Stimulated activated CD4-positive, alpha-beta T cell treated with anti-CD3 and anti-CD28 coated beads, Interleukin-2, amount 100 ng/mL, for 24 hours (primary cell): ENCODE results near the gene KIAA1328.
"Not testable (repeated sequence)": the region's sequence is repeated elsewhere in the genome, so short reads cannot be mapped to it uniquely, and the experiment has no call there.

Source experiments
- DNase-seq, 2 donors: peaks; one replicate each; pipeline ENCODE4 v3.0.0-alpha.2; 2020

KIAA1328 gene

DNA sequence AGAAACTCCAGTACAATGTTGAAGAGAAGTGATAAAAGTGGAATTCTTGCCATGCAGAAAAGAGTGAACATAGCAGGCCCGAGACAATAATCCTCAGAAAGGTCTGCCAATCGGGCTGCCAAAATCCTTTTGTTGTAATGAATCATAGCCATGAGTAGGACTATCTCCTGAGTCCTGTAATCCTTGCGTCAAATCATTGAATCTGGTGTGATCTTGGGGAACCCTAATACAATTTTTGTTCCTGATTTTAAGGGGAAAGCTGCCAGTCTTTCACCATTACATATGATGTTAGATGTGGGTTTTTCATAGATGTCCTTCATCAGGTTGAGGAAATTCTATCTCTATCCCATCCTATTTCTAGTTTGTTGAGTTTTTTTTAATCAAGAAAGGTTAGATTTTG, 2.4 kb upstream of the KIAA1328 start:
- no peak for DNase-seq

DNA sequence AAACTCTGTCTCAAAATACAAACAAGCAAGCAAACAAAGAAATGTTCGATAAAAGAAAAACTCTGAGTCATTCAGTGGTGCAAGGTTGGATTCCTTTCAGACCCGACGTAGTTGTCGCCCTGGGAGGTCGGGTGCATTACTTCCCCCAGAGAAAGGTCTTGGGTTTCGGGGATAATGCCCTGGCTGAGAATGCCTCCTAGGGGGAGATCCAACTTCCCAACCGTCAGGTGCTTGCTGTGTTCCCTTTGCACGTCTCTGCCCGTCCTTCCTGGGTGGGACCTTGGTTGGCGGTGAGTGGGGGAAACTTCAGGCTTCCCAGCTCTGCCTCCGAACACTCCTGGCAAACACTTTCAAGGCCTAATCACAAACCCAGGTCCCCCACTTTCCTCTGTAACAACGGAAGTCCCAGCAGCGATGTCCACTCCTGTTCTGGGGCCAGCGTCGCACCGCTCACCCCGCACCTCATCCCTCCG, 734 bp upstream of the KIAA1328 start:
- DNase-seq: no peak

DNA sequence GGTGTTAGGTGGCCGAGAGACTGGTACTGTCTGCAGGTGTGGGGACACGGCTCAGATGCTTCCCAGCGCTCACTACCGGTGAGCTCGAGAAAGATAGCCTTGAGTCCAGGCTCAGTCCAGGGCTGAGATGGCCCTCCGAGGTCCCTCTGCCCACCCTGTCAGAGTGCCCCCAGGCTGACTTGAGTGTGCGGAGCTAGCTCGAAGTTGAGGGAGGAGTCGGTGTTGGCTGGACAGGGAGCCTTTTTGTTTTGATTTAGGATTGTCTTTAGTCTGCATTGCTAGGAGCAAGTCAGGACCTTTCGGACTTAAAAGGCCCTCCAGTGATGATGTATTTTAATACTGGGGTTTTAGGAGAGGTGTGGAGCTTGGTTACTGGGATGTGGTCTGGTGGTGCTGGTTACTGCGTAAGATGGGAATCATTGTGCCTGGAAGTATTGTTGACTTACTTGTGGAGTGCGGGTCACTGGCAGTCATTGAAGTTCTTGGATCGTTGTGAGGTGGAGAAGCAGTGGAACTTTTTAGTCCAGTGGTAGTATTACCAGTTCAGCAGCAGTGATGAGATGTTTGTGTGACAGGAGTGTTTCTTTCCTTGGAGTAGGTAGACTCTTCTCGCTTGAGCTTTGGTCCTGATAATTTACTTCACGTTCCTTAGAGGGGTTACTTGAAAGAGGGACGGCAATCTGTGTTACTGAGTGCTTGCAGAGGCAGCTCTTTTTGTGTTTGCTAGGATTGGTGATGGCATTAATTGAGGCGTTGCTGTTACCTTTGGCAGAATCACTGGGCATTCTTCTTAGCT, 633 bp downstream of the KIAA1328 start:
- no peak for DNase-seq

DNA sequence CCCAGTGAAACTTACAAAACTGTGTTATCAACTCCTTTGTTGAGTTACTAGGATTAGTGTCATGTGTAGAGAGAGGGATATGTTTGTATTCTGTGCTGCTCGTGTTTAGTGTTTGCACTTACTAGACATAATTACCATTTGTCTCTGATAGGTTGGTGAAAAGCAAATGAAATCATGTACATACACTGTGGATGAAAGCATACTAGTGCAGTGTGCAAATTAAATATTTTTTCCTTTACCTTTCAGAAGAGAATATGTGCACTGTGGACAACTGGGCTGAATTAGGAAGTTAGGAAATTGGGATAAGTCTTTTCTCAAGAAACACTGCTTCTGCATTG, 1.2 kb downstream of the KIAA1328 start:
- DNase-seq: no peak

DNA sequence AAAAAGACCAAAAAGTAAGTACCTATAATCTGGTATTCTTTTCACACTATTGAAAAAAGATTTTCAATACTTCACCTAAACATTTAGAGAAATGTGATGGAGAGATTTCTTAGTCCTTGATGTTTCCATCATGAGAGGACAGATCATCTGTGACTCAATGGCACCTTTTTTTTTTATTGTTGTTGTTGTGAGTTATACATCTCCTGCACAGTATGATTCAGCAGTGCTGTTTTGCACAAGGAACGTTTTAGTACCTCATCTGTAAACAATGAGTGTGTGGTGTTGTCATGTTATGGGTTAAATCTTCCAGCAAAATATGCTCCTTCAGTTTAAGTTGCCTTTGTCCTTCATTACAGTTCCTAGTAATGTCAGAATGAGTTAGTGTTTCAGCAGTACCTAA, 2.2 kb downstream of the KIAA1328 start:
- DNase-seq: no peak

DNA sequence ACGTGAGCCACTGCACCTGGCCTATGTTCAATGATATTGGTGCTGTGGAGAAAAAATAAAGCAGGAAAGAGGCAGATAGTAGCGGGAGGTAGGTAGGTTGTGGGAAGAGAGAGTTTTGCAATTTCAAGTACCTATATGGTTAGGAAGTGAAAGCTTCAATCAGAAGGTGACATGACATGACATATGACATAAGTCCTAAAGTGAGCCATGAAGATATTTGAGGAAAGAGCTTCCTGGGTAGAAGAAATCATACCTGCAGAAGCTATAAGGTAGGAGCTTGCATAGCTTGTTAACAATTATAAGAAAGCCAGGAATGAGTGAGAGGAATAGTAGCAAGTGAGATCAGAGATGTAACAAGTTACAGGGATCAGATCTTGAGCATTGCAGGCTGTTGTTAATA, 4.2 kb downstream of the KIAA1328 start:
- no peak for DNase-seq

DNA sequence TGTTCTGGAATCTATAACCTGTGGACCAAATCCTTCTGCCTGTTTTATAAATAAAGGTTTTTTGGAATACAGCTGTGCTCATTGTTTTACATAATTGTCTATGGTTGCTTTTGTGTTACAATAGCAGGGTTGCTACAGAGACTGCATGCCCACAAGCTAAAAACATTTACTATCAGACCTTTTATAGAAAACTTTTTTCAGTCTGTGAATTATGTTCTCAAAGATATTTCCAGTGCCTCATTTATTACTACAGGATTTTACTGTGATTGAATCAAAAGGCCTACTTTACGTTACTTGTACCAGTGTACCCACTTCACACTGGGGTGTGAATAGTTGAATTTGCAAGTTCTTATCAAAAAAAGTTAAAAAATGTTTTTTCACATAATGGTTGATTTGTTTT, 7.0 kb downstream of the KIAA1328 start:
- no peak for DNase-seq

DNA sequence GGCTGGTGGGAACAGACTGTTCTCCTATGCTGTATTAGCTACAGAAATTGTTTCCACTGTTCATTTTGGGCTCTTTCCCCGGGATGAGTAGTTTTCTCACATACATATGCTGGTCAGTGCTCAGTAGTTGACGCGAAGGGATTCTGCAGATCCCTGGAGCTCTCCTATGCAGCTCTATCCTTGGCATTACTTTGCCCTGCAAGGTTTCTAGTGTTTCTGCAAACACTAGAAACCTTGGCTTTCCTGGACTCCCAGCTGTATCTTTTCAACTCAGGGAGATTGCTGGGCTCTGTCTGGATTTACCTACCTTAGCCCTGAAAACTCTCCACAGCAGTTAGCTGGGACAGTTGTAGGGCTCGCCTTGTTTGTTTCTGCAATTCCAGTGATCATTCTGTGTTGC, 10.9 kb downstream of the KIAA1328 start:
- DNase-seq: no peak

DNA sequence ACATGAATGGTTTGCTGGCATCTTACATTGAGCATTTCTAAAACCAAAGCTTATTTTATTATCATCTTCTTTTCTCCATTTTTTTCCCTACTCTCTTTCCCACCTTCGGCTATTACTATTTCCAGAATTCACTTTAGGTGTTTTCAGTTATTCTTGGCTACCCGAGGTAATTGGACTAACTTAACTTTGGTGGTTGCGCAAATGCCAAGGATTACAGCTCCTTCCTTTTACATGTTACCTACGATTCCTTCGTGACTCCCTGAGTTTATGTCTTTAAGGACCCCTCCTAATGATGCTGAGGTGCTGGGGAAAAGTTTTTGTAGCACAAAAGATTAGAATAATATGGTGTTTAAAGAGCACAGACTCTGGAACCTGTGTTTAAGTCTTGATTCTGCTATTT, 14.3 kb downstream of the KIAA1328 start:
- no peak for DNase-seq

DNA sequence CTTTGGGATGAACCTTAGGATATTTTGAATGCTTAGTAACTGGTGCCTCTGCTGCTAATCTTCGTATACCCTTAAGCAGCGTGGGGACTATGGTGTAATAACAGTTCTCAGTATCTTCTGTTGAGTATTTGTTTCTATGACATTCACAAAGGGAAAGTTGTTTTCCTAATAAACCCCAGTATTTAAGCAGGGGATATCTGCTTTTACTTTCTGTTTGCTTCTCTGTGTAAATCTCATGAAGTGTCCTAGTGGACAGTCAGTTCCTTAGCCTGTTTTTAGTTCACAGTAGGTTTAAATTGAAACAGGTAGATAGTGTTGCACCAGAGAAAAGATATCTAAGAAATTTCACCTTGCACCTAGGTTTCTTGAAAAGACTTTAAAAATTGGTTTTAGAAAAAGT, 14.9 kb downstream of the KIAA1328 start:
- DNase-seq: no peak

DNA sequence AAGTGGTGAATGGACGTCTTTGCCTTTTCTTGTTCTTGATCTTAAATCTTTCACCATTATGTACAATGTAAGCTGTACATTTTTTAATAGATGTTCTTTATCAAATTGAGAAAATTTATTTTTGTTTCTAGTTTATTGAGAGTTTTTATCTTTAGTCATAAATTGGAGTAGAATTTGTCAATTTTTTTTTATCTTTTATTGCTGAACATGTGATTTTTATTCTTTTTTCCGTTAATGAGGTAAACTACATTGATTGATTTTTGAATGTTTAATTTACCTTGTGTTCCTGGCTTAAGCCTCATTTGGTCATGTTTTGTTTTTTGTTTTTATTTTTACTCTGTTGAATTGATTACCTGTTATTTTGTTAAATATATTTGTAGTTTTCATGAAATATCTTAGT, 19.7 kb downstream of the KIAA1328 start:
- DNase-seq: no peak

DNA sequence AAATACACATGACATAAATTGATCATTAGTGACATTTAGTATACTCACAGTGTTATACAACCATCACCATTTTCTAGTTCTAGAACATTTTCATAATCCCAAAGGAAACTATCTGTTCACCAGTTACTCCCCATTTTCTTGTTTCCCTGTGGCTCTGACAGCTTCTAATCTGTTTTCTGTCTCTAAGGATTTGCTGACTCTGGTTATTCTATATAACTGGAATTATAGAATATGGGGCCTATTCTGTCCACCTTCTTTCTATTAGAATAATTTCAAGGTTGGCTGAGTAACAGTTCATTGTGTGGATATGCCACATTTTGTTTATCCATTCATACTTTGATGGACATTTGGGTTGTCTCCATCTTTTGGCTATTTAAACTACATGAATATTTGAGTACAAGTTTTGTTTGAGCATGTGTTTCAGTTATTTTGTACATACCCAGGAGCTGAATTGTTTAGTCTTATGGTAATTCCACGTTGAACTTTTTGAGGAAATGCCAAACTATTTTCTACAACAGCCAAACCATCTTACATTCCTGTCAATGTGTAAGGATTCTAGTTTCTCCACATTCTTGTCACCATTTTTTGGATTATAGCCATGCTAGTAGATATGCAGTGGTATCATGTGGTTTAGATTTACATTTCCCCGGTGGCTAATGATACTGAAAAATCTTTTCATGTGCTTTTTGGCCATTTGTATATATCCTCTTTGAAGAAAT, 20.5 kb downstream of the KIAA1328 start:
- DNase-seq: no peak

DNA sequence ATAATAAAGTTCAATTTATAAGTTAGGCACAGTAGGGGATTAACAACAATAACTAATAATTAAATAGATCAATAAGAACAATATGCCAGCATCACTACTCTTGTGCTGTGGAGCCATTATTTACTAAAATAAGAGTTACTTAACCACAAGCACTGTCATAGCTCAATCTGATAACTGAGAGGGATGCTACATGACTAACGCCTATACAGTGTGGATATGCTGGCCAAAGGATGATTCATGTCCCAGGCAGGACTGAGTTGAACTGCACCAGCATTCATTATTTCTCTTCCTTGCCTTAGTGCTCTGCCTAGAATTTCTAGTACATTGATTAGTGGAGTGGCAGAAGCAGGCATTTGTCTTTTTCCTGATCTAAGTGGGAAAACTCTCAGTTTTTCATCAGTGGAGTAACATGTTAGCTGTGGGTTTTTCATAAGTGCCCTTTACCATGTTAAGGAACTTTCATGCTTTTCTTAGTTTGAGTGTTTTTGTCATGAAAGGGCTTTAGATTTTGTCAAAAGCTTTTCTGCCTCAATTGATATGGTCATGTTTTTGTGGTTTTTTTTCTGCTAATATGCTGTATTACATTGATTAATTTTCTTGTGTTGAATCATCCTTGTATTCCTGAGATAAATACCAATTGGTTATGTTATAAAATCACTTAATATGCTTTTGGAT, 21.7 kb downstream of the KIAA1328 start:
- no peak for DNase-seq

DNA sequence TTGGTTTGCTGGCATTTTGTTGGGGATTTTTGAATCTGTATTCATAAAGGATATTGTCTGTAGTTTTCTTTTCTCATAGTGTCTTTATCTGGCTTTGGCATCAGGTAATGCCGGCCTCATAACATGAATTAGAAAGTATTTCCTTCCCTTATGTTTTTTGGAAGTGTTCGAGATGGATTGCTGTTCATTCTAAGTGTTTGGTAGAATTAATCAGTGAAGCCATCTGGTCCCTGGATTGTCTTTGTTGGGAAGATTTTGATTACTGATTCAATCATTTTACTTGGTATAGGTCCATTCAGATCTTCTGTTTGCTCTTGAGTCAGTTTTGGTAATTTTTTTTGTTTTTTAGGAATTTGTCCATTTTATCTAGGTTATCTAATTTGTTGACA, 22.3 kb downstream of the KIAA1328 start:
- DNase-seq: no peak

DNA sequence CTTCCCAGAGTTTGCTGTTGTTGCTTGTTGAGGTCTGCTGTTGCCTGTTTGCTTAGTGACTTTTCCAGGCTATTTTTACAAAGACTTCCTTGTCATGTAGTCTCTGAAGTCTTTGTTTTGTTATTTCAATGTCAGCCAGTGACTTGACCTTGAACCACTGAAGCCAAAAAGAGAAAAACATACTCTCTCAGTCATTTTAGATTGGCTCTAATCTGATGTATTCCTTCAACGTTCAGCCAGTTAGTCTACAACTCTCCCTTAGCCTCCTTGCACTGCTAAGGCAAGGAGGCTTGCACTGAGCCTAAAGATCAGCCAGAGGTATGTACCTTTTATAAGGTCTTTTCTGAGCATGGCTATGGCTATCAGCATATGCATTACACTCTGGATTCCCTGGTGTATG, 27.9 kb downstream of the KIAA1328 start:
- DNase-seq: no peak

DNA sequence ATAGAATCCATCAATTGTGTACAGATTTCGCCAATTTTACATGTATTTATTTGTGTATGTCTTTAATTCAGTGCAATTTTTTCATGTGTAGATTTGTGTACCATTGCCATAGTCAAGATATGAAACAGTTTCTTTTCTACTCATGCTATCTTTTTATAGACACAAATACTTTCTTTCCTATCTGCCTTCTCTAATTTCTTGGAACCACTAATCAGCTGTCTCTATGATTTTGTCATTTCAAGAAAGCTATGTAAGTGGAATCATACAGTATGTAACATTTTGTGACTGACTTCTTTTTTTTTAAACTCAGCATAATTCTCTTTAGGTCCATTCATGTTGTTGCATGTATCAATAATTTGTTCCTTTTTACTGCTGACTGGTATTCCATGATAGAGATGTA, 33.3 kb downstream of the KIAA1328 start:
- no peak for DNase-seq

DNA sequence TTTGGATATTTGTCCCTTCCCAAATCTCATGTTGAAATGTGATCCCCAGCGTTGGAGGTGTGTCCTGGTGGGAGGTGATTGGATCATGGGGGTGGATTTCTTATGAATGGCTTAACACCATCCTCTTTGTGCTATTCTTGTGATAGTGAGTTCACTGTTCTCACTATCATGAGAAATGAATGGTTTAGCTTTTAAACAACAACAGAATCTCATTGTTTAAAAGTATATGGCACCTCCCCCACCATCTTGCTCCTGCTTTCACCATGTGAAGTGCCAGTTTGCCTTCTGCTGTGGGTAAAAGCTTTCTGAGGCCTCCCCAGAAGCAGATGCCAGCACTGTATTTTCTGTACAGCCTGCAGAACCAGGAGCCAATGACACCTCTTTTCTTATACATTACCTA, 38.1 kb downstream of the KIAA1328 start:
- no peak for DNase-seq

DNA sequence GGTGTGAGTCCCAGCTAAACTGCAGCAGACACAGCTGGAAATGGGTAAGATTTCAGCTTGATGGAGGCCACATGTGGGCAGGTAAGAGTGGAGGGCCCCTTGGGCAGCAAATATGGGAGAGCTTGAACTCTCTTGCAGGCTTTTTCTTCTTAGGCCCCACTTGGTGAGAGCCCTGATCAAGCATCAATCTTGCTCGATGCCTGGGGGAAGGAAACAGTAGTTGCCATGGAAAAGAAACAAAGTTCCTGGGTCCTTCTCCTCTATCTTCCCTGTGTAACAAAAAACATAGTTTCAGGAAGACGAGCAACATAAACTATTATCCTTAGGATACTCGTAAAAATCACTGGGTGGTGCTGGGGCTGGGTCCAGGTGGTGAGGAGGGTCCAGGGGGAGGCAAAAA, 42.9 kb downstream of the KIAA1328 start:
- no peak for DNase-seq

DNA sequence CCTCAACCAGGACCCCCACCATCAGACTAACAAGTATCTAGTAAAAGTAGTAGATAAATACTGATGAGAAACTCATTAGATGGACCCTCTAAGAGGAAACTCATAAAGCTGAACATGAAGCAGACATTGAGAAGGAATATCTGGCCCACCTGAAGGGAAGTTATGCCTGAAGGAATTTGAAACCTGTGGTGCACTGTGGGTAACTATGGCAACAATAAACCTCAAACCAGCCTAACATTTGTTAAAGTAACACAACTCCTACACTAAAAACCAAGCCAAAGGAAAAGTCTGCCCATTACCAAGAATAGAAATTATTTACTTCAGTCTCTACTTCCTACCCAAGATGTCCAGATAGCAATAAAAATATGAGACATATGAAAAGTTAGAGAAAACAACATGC, 43.4 kb downstream of the KIAA1328 start:
- DNase-seq: no peak

DNA sequence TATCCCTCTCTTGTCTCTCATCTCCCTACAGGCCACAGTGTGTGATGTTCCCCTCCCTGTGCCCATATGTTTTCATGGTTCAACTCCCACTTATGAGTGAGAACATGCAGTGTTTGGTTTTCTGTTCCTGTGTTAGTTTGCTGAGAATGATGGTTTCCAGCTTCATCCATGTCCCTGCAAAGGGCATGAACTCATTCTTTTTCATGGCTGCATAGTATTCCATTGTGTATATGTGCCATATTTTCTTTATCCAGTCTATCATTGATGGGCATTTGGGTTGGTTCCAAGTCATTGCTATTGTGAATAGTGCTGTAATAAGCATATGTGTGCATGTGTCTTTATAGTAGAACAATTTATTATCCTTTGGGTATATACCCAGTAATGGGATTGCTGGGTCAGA, 44.9 kb downstream of the KIAA1328 start:
- DNase-seq: not testable (repeated sequence)

DNA sequence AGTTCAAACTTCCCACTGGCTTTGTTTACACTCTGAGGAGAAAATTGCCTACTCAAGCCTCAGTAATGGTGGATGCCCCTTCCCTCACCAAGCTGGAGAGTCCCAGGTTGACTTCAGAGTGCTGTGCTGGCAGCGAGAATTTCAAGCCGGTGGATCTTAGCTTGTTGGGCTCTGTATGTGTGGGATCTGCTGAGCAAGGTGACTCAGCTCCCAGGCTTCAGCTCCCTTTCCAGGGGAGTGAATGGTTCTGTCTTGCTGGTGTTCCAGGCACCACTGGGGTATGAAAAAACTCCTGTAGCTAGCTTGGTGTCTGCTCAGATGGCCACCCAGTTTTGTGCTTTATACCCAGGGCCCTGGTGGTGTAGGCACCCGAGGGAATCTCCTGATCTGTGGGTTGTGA, 50.9 kb downstream of the KIAA1328 start:
- not testable (repeated sequence) for DNase-seq

DNA sequence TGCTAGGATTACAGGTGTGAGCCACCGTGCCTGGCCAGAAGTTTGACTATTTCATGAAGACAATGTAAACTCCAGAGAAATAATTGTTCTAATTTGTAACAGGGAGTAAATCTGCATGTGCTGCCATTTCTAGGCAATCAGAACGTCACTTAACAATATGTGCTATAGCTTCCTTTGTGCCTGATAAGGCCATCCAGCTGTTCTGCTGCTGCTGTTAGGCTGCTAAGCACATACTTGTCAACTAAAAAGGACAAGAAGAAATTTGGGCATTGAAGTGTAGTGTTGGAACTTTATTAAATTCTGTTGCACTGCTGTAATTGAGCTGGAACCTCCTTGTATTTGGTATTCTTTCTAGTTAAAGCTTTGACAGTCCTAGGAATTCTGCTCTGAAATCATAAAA, 57.1 kb downstream of the KIAA1328 start:
- no peak for DNase-seq

DNA sequence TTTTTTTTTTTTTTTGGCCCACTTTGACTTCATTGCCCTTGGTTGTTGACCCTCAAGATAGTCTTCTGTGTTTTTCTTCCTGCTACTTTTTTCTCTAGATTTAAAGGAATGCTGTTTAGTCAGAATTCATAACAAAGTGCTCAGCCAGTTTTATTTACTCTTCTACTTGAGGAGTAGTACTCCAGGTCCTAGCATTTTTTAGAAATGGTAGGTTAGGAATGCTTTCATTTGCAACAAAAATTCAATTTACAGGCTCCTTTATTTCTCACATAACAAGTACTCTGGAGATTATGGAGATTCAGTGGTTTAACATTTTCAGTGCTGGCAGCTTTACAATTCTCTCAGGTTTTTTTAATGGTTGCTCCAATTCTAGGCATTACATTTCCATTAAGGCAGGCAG, 58.2 kb downstream of the KIAA1328 start:
- DNase-seq: no peak

DNA sequence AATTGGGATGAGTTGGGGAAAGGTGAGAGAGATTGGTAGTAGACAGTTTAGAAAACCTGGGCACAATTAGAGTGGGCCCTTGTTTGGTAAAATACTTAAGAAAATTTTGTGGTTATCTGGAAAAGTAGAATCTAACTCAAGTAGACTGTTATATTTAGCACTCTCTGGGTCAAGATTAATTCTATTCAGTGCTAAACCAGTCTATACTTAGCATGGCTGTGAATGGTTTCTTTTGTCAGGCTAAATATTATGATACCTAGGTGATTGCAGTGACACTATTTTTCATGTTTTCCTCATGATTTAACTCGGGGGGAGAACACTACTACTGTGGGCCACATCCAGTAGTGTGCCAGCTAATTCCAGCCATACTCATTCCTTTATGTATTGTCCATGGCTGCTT, 58.9 kb downstream of the KIAA1328 start:
- DNase-seq: no peak
